Measurements from ENCODE around the gene CIAO2B.

- TF ChIP-seq GATA2 (IDR thresholded peaks at IDR 0.05; ENCODE audit: low read depth, low read length): no peak
- no peak for TF ChIP-seq GATA3 (IDR thresholded peaks at IDR 0.05; ENCODE audit: low read depth, low read length)
Observed at GRCh38 chr16:66910175-66910940, 23.8 kb downstream of the CIAO2B start.
